ENCODE results near the gene CENPA. TPM values are rescaled to one million over a fixed set of nuclear protein-coding genes. Genes with fewer than 3 reads are reported as not detected.

CENPA gene
- total and polyA plus RNA-seq, 2 of the 13 experiments (the other 11 are each of a cell fraction or from before 2014, with no cell fraction given), result 28.5 to 38.5 TPM

- TF ChIP-seq HNRNPL (IDR thresholded peaks at IDR 0.05; ENCODE audit: low read depth, low read length) (no peak), ZNF292 (CRISPR knock-in tag; IDR thresholded peaks at IDR 0.05; ENCODE audit: borderline replicate concordance, low read depth) (no peak; the same call in 1 of the 2 replicates), ATF3 (CRISPR knock-in tag; IDR thresholded peaks at IDR 0.05) (no peak; the same call in 1 of the 2 replicates), ZNF446 (CRISPR knock-in tag; IDR thresholded peaks at IDR 0.05) (peak; percentile 99), PHF20 (CRISPR knock-in tag; IDR thresholded peaks at IDR 0.05) (peak; percentile 63), ZBTB2 (CRISPR knock-in tag; IDR thresholded peaks at IDR 0.05; ENCODE audit: low read depth) (peak; percentile 89), ZNF234 (CRISPR knock-in tag; conservative IDR thresholded peaks at IDR 0.05) (no peak; the same call in none of the 2 replicates), SMAD9 (CRISPR knock-in tag; IDR thresholded peaks at IDR 0.05) (peak; percentile 86; the same call in 1 of the 2 replicates), FOXK1 (CRISPR knock-in tag; IDR thresholded peaks at IDR 0.05; ENCODE audit: borderline replicate concordance, low read depth) (peak; percentile 84; the same call in 1 of the 2 replicates), ZSCAN25 (CRISPR knock-in tag; IDR thresholded peaks at IDR 0.05) (peak; percentile 58; the same call in 1 of the 2 replicates), ZNF766 (CRISPR knock-in tag; IDR thresholded peaks at IDR 0.05; ENCODE audit: borderline replicate concordance) (peak; percentile 97), MAF1 (CRISPR knock-in tag; IDR thresholded peaks at IDR 0.05; ENCODE audit: borderline replicate concordance) (0 out of 2 replicates have a peak, but pooled peaks have one; percentile 78), CHCHD3 (CRISPR knock-in tag; IDR thresholded peaks at IDR 0.05) (peak; percentile 53; the same call in 1 of the 2 replicates), SIX4 (CRISPR knock-in tag; IDR thresholded peaks at IDR 0.05) (peak; percentile 85), TMF1 (CRISPR knock-in tag; IDR thresholded peaks at IDR 0.05; ENCODE audit: low read depth) (peak; percentile 97; the same call in 1 of the 2 replicates), SETDB1 (CRISPR knock-in tag; IDR thresholded peaks at IDR 0.05; ENCODE audit: borderline replicate concordance) (peak; percentile 89), DZIP1 (CRISPR knock-in tag; IDR thresholded peaks at IDR 0.05) (no peak), ZBTB38 (CRISPR knock-in tag; IDR thresholded peaks at IDR 0.05) (peak; percentile 88), JUNB (CRISPR knock-in tag; IDR thresholded peaks at IDR 0.05; ENCODE audit: borderline replicate concordance) (peak; percentile 94), ZNF749 (CRISPR knock-in tag; IDR thresholded peaks at IDR 0.05; ENCODE audit: borderline replicate concordance) (peak; percentile 99), ZNF136 (CRISPR knock-in tag; IDR thresholded peaks at IDR 0.05; ENCODE audit: low read depth) (peak; percentile 91; the same call in 1 of the 2 replicates), TFAP4 (IDR thresholded peaks at IDR 0.05; ENCODE audit: borderline replicate concordance, low read depth) (no peak)
These were observed at the start of gene CENPA (continued) for GRCh38 chr2:26785431-26786206.

Measured in HepG2 (cell line).